Tibial nerve (tissue), 4 donors: ENCODE results near the gene PKNOX2. TPM values are rescaled to one million over a fixed set of nuclear protein-coding genes. Genes with fewer than 3 reads are reported as not detected.
A peak's percentile ranks its signal among the peaks of the same experiment; 100 is the strongest.

Experiments
- DNase-seq, 2 donors: peaks; one replicate each; pipeline ENCODE4 v3.0.0-alpha.2; 2019; ENCODE audit warnings: low spot score in 2 of 2
- H3K27ac ChIP-seq, 4 donors: fragments of 200-600 bp; sonication (generic) in 3 of 4; one replicate each; pipeline ENCODE4 v1.5.1; 2017 to 2019; ENCODE audit warnings: mild to moderate bottlenecking in 1 of 4
- H3K27me3 ChIP-seq, 2 donors: fragments of 200-600 bp; sonication (generic) in 1 of 2; one replicate each; pipeline versions ENCODE4 v1.5.1 to v1.6.0; 2017 to 2019
- H3K36me3 ChIP-seq, 3 donors: fragments of 200-600 bp; sonication (generic); one replicate each; pipeline ENCODE4 v1.5.1; 2018 to 2019
- H3K4me1 ChIP-seq, 4 donors: fragments of 200-600 bp; sonication (generic) in 3 of 4; one replicate each; pipeline ENCODE4 v1.5.1; 2017 to 2019
- H3K4me3 ChIP-seq, 4 donors: fragments of 200-600 bp; sonication (generic) in 3 of 4; one replicate each; pipeline ENCODE4 v1.5.1; 2017 to 2019; ENCODE audit warnings: mild to moderate bottlenecking in 1 of 4, moderate library complexity in 1 of 4
- H3K9me3 ChIP-seq, 4 donors: fragments of 200-600 bp; sonication (generic) in 3 of 4; one replicate each; pipeline ENCODE4 v1.5.1; 2017 to 2019
- EP300 ChIP-seq, 2 donors: sonication (generic); formaldehyde crosslinking; IDR thresholded peaks; one replicate each; pipeline ENCODE4 v1.6.1; 2017; ENCODE audit warnings: antibody characterized with exemption in 2 of 2, mild to moderate bottlenecking in 1 of 2
- POLR2A ChIP-seq, 2 donors: fragments of 450-650 bp; IDR thresholded peaks; one replicate each; pipeline ENCODE4 v1.6.1; 2017; ENCODE audit warnings: antibody characterized with exemption in 2 of 2, mild to moderate bottlenecking in 2 of 2, moderate library complexity in 2 of 2
- WGBS, 2 donors: methylation state at CpG; one replicate each; pipeline ENCODE4 v1.1.5; 2018; 5-methylcytosine and 5-hydroxymethylcytosine counted together
- total RNA-seq, 4 donors: library from RNA; depleted of rRNA; stranded (reverse); fragments of >200 nt; gene quantifications; one replicate each; pipeline ENCODE4 v1.1.0, GENCODE V29; 2016
- TF ChIP-seq, protein P1 (sequence below), 5 experiments: fragments of 200-600 bp in 3 of 5; fragments of 450-650 bp in 2 of 5; sonication (generic) in 3 of 5; IDR thresholded peaks; one replicate each; pipeline ENCODE4 v1.5.1; 2016 to 2019; ENCODE audit warnings: antibody characterized with exemption in 5 of 5, mild to moderate bottlenecking in 3 of 5, moderate library complexity in 2 of 5

The PKNOX2 gene
- total RNA-seq, 4 donors from 2014 or later, result 5.7 to 7.2 (median 6.4) TPM

GRCh38 chr11:125404157-125404810 is 239.7 kb downstream of the PKNOX2 start:
- Histone ChIP-seq H3K4me3 (no peak overlapping the region), H3K27ac (peak overlapping the region in 1 of 4 donors; percentile 4), H3K4me1 (peaks cover 0 to 25% (median 6%) of the 10 kb centered on the region in 4 donors), H3K9me3 (no peaks in the 10 kb centered on the region), H3K27me3 (no peaks in the 10 kb centered on the region), H3K36me3 (peaks cover 0 to 20% (median 0%) of the 10 kb centered on the region in 3 donors)
- DNase-seq, result no peak
- 48 to 54% methylated on average over 11 to 13 of the region's 15 CpGs for WGBS, 2 donors
- TF ChIP-seq POLR2A (IDR thresholded peaks at IDR 0.05) (no peak), EP300 (IDR thresholded peaks at IDR 0.05) (no peak)
- TF ChIP-seq, protein P1, sequence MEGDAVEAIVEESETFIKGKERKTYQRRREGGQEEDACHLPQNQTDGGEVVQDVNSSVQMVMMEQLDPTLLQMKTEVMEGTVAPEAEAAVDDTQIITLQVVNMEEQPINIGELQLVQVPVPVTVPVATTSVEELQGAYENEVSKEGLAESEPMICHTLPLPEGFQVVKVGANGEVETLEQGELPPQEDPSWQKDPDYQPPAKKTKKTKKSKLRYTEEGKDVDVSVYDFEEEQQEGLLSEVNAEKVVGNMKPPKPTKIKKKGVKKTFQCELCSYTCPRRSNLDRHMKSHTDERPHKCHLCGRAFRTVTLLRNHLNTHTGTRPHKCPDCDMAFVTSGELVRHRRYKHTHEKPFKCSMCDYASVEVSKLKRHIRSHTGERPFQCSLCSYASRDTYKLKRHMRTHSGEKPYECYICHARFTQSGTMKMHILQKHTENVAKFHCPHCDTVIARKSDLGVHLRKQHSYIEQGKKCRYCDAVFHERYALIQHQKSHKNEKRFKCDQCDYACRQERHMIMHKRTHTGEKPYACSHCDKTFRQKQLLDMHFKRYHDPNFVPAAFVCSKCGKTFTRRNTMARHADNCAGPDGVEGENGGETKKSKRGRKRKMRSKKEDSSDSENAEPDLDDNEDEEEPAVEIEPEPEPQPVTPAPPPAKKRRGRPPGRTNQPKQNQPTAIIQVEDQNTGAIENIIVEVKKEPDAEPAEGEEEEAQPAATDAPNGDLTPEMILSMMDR (IDR thresholded peaks at IDR 0.05), result no peak

DNA sequence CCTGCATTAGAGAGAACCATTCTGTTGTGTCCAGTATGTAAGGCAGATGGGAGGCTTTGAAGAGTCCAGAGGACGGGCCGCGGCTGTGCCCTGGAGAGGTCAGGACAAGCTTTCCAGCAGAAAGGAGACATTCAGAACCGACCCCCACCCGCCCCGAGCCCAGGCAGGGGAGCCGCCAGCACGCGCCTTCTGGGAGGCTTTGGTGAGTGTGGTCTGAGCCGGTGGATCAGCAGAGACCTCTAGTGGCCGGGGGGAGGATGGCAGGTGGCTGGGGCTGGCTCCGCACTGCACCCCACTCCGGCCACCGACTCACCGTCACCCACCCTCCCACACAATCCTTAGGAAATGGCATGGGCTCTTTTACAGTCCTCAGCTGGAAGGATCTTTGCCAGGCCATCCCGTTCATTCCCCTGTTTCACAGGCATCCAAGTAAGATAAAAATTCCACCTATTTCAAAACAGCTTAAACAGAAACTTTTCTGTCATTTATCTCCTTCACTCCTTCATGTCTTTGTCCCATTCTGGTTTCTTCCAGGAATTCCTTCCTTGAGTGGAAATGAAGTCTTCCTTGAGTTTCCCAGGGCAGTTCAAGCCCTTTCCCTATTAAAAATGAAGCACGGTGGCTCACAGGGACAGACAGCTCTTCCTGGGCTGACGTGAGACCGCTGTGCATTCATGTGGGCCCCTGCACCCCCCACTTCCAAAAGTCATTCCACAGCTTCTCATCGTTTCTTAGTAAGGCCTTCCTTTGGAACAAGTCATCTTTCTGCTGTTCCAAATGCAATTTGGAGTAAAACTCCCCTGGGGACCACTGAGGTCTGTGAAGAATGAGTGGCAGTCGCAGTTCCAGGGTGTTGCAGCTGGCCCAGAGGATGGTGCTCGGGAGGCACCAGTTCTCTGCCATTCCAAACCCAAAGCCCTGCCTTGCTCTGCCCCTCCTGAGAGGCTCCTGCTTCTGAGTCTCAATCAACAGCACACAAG is 240.6 kb downstream of the PKNOX2 start:
- Histone ChIP-seq H3K27ac (peak overlapping the region in 1 of 4 donors; percentile 4), H3K9me3 (no peaks in the 10 kb centered on the region), H3K36me3 (peaks cover 0 to 19% (median 0%) of the 10 kb centered on the region in 3 donors), H3K4me3 (no peak overlapping the region), H3K27me3 (no peaks in the 10 kb centered on the region), H3K4me1 (peaks cover 0 to 25% (median 6%) of the 10 kb centered on the region in 4 donors)
- 21 to 25% methylated on average over 18 to 22 of the region's 22 CpGs for WGBS, 2 donors
- no peak for TF ChIP-seq POLR2A (IDR thresholded peaks at IDR 0.05)
- no peak for TF ChIP-seq EP300 (IDR thresholded peaks at IDR 0.05)
- TF ChIP-seq, protein P1 (IDR thresholded peaks at IDR 0.05), result peak; percentile 92 to 97 (median 96)
- peak; percentile 57 to 74 for DNase-seq

- Histone ChIP-seq H3K4me3 (no peak overlapping the region), H3K27ac (no peak overlapping the region), H3K9me3 (no peaks in the 10 kb centered on the region), H3K36me3 (peaks cover 0 to 25% (median 0%) of the 10 kb centered on the region in 3 donors), H3K4me1 (peaks cover 0 to 12% (median 6%) of the 10 kb centered on the region in 4 donors), H3K27me3 (no peaks in the 10 kb centered on the region)
- WGBS, 2 donors, result 56 to 68% methylated on average over 2 of the region's 2 CpGs
- TF ChIP-seq, protein P1 (IDR thresholded peaks at IDR 0.05), result no peak
- TF ChIP-seq POLR2A (IDR thresholded peaks at IDR 0.05) (no peak), EP300 (IDR thresholded peaks at IDR 0.05) (no peak)
- DNase-seq, result no peak
Observed at GRCh38 chr11:125407046-125407445, 242.5 kb downstream of the PKNOX2 start.

DNA sequence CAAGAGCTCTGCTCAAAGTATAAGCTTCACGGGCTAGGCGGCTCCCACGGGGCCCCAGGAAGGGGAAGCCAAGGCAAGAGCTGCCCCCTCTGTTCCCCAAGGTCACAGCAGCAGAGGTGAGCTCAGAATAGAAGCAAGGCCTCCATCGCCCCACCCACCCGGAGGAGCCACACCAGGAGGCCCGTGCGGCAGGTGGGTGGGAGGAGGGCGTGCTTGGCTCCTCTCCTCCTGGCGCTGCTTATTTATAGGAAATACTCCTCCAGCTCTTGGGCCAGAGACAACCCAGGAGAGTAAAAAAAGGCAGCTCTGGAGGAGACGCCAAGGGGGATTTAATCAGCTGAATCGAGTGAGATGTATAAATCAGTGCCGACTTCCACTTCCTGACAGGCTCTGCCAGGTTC is 243.8 kb downstream of the PKNOX2 start:
- Histone ChIP-seq H3K27me3 (no peaks in the 10 kb centered on the region), H3K36me3 (peaks cover 0 to 34% (median 0%) of the 10 kb centered on the region in 3 donors), H3K4me3 (no peak overlapping the region), H3K4me1 (peaks cover 0 to 12% (median 6%) of the 10 kb centered on the region in 4 donors), H3K27ac (no peak overlapping the region), H3K9me3 (no peaks in the 10 kb centered on the region)
- WGBS, 2 donors, result 80 to 83% methylated on average over 12 of the region's 12 CpGs
- no peak for DNase-seq
- TF ChIP-seq POLR2A (IDR thresholded peaks at IDR 0.05), result no peak
- no peak for TF ChIP-seq EP300 (IDR thresholded peaks at IDR 0.05)
- TF ChIP-seq, protein P1 (IDR thresholded peaks at IDR 0.05), result no peak
